ENCODE measurements around the gene NAGS.

GRCh38 chr17:43982171-43982570 lies 22.3 kb upstream of the NAGS start:
- TF ChIP-seq POLR2A (IDR thresholded peaks at IDR 0.05; ENCODE audit: low read length) = no peak
- TF ChIP-seq CTCF (IDR thresholded peaks at IDR 0.05) = no peak
- no peak for TF ChIP-seq BHLHE40 (IDR thresholded peaks at IDR 0.05; ENCODE audit: low read depth, low read length)
- no peak for TF ChIP-seq E2F6 (IDR thresholded peaks at IDR 0.05; ENCODE audit: borderline replicate concordance, low read depth)
- no peak for TF ChIP-seq CHD2 (IDR thresholded peaks at IDR 0.05; ENCODE audit: low read length, partially characterized antibody)
- TF ChIP-seq RAD21 (conservative IDR thresholded peaks at IDR 0.05 in 1 of 2, IDR thresholded peaks at IDR 0.05 in 1 of 2) = no peak
- TF ChIP-seq FOSB (CRISPR knock-in tag; IDR thresholded peaks at IDR 0.05) = no peak
- TF ChIP-seq EP300 (IDR thresholded peaks at IDR 0.05) = no peak
- TF ChIP-seq NR3C1 (IDR thresholded peaks at IDR 0.05) = no peak
- TF ChIP-seq TP53 (CRISPR knock-in tag; IDR thresholded peaks at IDR 0.05) = no peak
- no peak for TF ChIP-seq POLR2AphosphoS2 (conservative IDR thresholded peaks at IDR 0.05; ENCODE audit: low read length)
- TF ChIP-seq USF2 (IDR thresholded peaks at IDR 0.05) = no peak
